NB4 (cell line): Measurements from ENCODE around the gene FRYL.

Experiments
- CTCF ChIP-seq: IDR thresholded peaks from one replicate; pipeline ENCODE4 v1.5.1; 2012; ENCODE audit warnings: low read depth, low read length
- MAX ChIP-seq: IDR thresholded peaks from 2 replicates; pipeline ENCODE4 v1.6.1; 2011; ENCODE audit warnings: low read depth, low read length
- MYC ChIP-seq: IDR thresholded peaks from 2 replicates; pipeline ENCODE4 v1.6.1; 2011; ENCODE audit warnings: low read depth, low read length
- POLR2A ChIP-seq: IDR thresholded peaks from 2 replicates; pipeline ENCODE4 v1.6.1; 2011; ENCODE audit warnings: mild to moderate bottlenecking; ENCODE audit not compliant: insufficient read length; ENCODE audit errors: extremely low read depth

- no peak for TF ChIP-seq POLR2A
- TF ChIP-seq CTCF: no peak
- TF ChIP-seq MYC: no peak
- no peak for TF ChIP-seq MAX
Measured at GRCh38 chr4:48651914-48652313, 128.2 kb downstream of the FRYL start.
